Stimulated activated CD4-positive, alpha-beta T cell treated with anti-CD3 and anti-CD28 coated beads, Interleukin-2, amount 100 ng/mL, for 48 hours (primary cell): ENCODE data around the gene TCF23.
"Not testable (repeated sequence)": the region's sequence is repeated elsewhere in the genome, so short reads cannot be mapped to it uniquely, and the experiment has no call there.

Experiments
- DNase-seq, 2 donors: peaks; one replicate each; pipeline ENCODE4 v3.0.0-alpha.2; 2020

The TCF23 gene

GRCh38 chr2:27191070-27191829, 42.4 kb downstream of the TCF23 start:
- DNase-seq, result peak in 1 of 2 donors; percentile 33

GRCh38 chr2:27194538-27195354, 45.9 kb downstream of the TCF23 start:
- DNase-seq, result no peak

GRCh38 chr2:27195799-27196198, 47.0 kb downstream of the TCF23 start:
- DNase-seq, result not testable (repeated sequence)

DNA sequence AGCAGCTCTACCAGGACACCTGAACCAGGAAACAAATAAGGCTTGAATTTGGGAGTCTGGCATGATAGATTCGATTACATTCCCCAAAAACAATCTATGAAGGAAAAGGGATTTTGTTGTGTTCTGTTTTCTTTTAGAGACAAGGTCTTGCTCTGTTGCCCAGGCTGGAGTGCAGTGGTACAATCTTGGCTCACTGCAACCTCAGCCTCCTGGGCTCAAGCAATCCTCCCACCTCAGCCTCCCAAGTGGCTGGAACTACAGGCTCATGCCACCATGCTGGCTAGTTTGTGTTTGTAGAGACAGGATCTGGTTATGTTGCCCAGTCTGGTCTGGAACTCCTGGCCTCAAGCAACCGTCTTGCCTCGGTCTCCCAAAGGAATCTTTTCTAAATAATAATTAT, 49.3 kb downstream of the TCF23 start:
- not testable (repeated sequence) for DNase-seq

GRCh38 chr2:27198627-27199026, 49.8 kb downstream of the TCF23 start:
- DNase-seq, result no peak

DNA sequence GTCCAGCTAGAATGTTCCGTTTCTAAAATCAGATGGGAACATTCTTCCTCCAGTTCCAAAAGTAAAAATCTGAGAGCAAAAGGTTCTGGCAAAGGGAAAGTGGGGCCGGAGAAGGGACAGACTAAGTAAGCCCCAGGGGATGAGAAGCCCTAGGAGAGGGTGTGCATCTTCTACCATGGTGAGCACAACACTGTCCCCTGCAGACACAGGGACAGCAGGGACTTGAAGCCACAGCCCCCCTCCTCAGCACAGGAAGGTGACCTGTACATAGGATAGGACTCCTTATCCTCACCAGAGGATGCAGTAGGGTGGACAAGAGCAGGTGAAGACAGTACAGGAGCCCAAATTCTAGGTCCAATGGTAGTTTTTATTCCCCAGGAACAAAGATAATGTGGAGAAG, 50.4 kb downstream of the TCF23 start:
- no peak for DNase-seq

DNA sequence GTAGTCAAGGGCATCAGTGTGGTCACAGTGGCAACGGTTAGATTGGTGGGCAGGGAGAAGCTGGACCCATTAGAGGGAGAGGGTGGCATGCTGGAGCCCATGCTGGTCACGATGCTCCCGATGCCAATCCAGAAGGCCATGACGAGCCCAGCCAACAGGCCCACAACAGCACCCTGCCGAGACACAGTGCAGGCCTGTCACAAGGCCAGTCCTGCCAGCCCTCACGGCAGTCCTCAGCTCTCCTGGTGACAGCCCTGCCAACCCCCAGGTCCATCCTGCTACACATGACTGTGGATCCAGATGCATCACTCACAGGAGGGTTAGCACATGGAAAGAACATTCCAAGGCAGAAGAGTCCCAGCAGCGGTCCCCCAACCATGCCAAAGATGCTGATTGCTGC, 52.9 kb downstream of the TCF23 start:
- no peak for DNase-seq

DNA sequence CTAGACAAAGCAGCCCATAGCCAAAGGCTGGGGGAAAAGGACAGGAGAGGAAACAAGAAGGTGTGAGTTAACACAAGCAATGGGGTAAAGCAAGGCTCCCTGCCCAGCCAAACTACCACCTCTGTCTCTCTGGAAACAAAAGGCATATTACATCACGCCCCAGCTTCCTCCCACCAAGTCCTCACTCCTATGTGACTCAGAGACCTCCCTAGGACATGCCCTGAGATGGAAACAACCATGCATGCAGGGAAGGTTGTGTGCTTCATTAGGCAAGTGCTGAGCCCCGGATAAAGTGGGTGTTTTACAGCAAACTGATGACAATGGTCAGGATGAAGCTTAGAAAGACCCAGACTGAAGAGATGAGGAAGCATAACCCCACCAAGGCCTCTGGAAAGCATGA, 54.0 kb downstream of the TCF23 start:
- no peak for DNase-seq

- no peak for DNase-seq
These were observed 54.9 kb downstream of the TCF23 start for GRCh38 chr2:27203741-27204140.

- no peak for DNase-seq
These were observed 55.8 kb downstream of the TCF23 start for GRCh38 chr2:27204566-27204965.

- DNase-seq, result no peak
These were observed 56.4 kb downstream of the TCF23 start for GRCh38 chr2:27205206-27205605.

GRCh38 chr2:27206346-27206745, 57.5 kb downstream of the TCF23 start:
- DNase-seq, result no peak
